OCI-LY3 (cell line): ENCODE measurements around the gene BCAT1.
"Not testable (repeated sequence)": the region's sequence is repeated elsewhere in the genome, so short reads cannot be mapped to it uniquely, and the experiment has no call there.

Source experiments
- H2AFZ ChIP-seq: fragments of 200-600, 300-600 bp; shearing (Covaris generic); 2 replicates; pipeline ENCODE4 v1.6.0; 2014; ENCODE audit warnings: antibody characterized with exemption, low read depth, low read length
- H3K27ac ChIP-seq: fragments of 200-600, 300-600 bp; sonication (generic); 2 replicates; pipeline ENCODE4 v1.5.1; 2014; ENCODE audit warnings: mild to moderate bottlenecking, low read length, moderate library complexity, mixed read lengths
- H3K27me3 ChIP-seq: fragments of 200-600, 300-600 bp; sonication (generic); 2 replicates; pipeline ENCODE4 v1.6.1; 2014; ENCODE audit warnings: low read depth, low read length, mixed read lengths
- H3K36me3 ChIP-seq: fragments of 200-600, 300-600 bp; sonication (generic); replicated peaks from 2 replicates; pipeline ENCODE3; 2014; ENCODE audit warnings: low read depth, low read length, mixed read lengths
- H3K4me1 ChIP-seq: fragments of 300-600, 200-600 bp; sonication (generic); 2 replicates; pipeline ENCODE4 v1.6.1; 2014; ENCODE audit warnings: low read length, mixed read lengths
- H3K4me2 ChIP-seq: fragments of 200-600, 300-600 bp; sonication (generic); 2 replicates; pipeline ENCODE4 v1.6.1; 2014; ENCODE audit warnings: low read length, mixed read lengths
- H3K4me3 ChIP-seq: fragments of 300-600, 200-600 bp; sonication (generic); 2 replicates; pipeline ENCODE4 v1.5.1; 2014; ENCODE audit warnings: antibody characterized with exemption, mild to moderate bottlenecking, low read length, moderate library complexity
- H3K79me2 ChIP-seq: fragments of 300-600, 200-600 bp; shearing (Covaris generic); 2 replicates; pipeline ENCODE4 v1.6.1; 2014; ENCODE audit warnings: mild to moderate bottlenecking, low read length, mixed read lengths
- H3K9ac ChIP-seq: fragments of 300-600, 200-600 bp; shearing (Covaris generic); 2 replicates; pipeline ENCODE4 v1.6.0; 2014; ENCODE audit warnings: mild to moderate bottlenecking, low read length, moderate library complexity
- H3K9me3 ChIP-seq: fragments of 200-600, 300-600 bp; shearing (Covaris generic); 2 replicates; pipeline ENCODE4 v1.6.1; 2014; ENCODE audit warnings: low read length, mixed read lengths; ENCODE audit not compliant: insufficient read depth
- H4K20me1 ChIP-seq: fragments of 200-600, 300-600 bp; sonication (generic); 2 replicates; pipeline ENCODE4 v1.6.1; 2016; ENCODE audit warnings: low read length, mixed read lengths; ENCODE audit not compliant: insufficient read depth
- EZH2phosphoT487 ChIP-seq: fragments of 200-600 bp; shearing (Covaris generic); IDR thresholded peaks from 2 replicates; pipeline ENCODE4 v1.6.1; 2018; ENCODE audit warnings: antibody characterized with exemption, mixed run types, low read depth
- TF ChIP-seq, protein P1 (sequence below): fragments of 200-600, 300-600 bp; sonication (generic); IDR thresholded peaks from 2 replicates; pipeline ENCODE4 v1.5.1; 2014; ENCODE audit warnings: antibody characterized with exemption, low read length, low read depth

Gene BCAT1

GRCh38 chr12:24960222-24960855 lies 11.4 kb upstream of the BCAT1 start:
- Histone ChIP-seq H3K79me2 (no peaks in the 10 kb centered on the region), H3K27me3 (no peaks in the 10 kb centered on the region), H3K4me1 (peaks cover 22% of the 10 kb centered on the region), H3K4me3 (peak overlapping the region; percentile 40), H3K9ac (peak overlapping the region; percentile 22; the same call in 1 of the 2 replicates), H2AFZ (peak overlapping the region; percentile 75), H3K36me3 (no peaks in the 10 kb centered on the region), H3K4me2 (peak overlapping the region; percentile 75), H4K20me1 (no peaks in the 10 kb centered on the region), H3K9me3 (no peaks in the 10 kb centered on the region), H3K27ac (peak overlapping the region; percentile 8; the same call in 1 of the 2 replicates)
- TF ChIP-seq EZH2phosphoT487, result no peak
- TF ChIP-seq, protein P1, sequence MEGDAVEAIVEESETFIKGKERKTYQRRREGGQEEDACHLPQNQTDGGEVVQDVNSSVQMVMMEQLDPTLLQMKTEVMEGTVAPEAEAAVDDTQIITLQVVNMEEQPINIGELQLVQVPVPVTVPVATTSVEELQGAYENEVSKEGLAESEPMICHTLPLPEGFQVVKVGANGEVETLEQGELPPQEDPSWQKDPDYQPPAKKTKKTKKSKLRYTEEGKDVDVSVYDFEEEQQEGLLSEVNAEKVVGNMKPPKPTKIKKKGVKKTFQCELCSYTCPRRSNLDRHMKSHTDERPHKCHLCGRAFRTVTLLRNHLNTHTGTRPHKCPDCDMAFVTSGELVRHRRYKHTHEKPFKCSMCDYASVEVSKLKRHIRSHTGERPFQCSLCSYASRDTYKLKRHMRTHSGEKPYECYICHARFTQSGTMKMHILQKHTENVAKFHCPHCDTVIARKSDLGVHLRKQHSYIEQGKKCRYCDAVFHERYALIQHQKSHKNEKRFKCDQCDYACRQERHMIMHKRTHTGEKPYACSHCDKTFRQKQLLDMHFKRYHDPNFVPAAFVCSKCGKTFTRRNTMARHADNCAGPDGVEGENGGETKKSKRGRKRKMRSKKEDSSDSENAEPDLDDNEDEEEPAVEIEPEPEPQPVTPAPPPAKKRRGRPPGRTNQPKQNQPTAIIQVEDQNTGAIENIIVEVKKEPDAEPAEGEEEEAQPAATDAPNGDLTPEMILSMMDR, result peak; percentile 93

GRCh38 chr12:24956351-24956750 lies 7.5 kb upstream of the BCAT1 start:
- not testable (repeated sequence) for H3K36me3 ChIP-seq, H3K27ac ChIP-seq, H3K27me3 ChIP-seq, H2AFZ ChIP-seq, H3K9ac ChIP-seq, H3K9me3 ChIP-seq, H3K4me3 ChIP-seq, H3K4me2 ChIP-seq, H4K20me1 ChIP-seq, H3K79me2 ChIP-seq
- peaks cover 57% of the 10 kb centered on the region for H3K4me1 ChIP-seq

DNA sequence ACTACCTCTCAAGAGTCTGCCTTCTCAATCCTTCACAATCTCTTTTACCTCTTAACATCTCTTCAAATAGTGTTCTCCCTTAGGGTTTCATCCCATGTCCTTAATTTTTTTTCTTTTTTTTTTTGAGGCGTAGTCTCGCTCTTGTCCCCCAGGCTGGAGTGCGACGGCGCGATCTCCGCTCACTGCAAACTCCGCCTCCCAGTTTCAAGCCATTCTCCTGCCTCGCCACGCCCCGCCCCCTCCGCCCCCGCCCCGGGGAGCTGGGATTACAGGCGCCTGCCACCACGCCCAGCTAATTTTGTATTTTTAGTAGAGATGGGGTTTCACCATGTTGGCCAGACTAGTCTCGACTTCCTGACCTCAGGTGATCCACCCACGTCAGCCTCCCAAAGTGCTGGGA lies 7.0 kb upstream of the BCAT1 start:
- no peaks in the 10 kb centered on the region; the same call in 1 of the 2 replicates for H3K79me2 ChIP-seq
- H4K20me1 ChIP-seq, result no peaks in the 10 kb centered on the region
- H3K36me3 ChIP-seq, result no peaks in the 10 kb centered on the region
- TF ChIP-seq, protein P1, result no peak
- TF ChIP-seq EZH2phosphoT487, result no peak
- no peak overlapping the region for H3K4me3 ChIP-seq
- peak overlapping the region; percentile 63 for H3K27ac ChIP-seq
- H2AFZ ChIP-seq, result peak overlapping the region; percentile 76; the same call in 1 of the 2 replicates
- peak overlapping the region; percentile 44 for H3K4me2 ChIP-seq
- H3K4me1 ChIP-seq, result peaks cover 62% of the 10 kb centered on the region
- peak overlapping the region; percentile 15; the same call in 1 of the 2 replicates for H3K9ac ChIP-seq
- H3K27me3 ChIP-seq, result no peaks in the 10 kb centered on the region
- H3K9me3 ChIP-seq, result no peaks in the 10 kb centered on the region

DNA sequence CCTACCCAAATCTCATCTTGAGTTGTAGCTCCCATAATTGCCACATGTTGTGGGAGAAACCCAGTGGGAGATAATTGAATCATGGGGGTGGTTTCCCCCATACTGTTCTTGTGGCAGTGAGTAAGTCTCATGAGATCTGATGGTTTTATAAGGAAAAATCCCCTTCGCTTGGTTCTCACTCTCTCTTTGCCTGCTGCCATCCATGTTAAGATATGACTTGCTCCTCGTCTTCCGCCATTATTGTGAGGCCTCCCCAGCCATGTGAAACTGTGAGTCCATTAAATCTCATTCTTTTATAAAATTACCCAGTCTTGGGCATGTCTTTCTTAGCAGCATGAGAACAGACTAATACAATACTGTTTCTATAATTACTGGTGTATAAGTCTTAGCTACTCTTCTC lies 6.5 kb upstream of the BCAT1 start:
- TF ChIP-seq EZH2phosphoT487, result no peak
- TF ChIP-seq, protein P1, result no peak
- Histone ChIP-seq H3K27me3 (no peaks in the 10 kb centered on the region), H2AFZ (peak overlapping the region; percentile 76)

More for the DNA sequence above, 6.5 kb upstream of the BCAT1 start:
- Histone ChIP-seq H3K4me1 (peaks cover 63% of the 10 kb centered on the region), H4K20me1 (no peaks in the 10 kb centered on the region), H3K36me3 (no peaks in the 10 kb centered on the region), H3K4me3 (no peak overlapping the region), H3K4me2 (peak overlapping the region; percentile 44), H3K9me3 (no peaks in the 10 kb centered on the region), H3K27ac (peak overlapping the region; percentile 63), H3K79me2 (peaks cover 3% of the 10 kb centered on the region; the same call in 1 of the 2 replicates), H3K9ac (peak overlapping the region; percentile 15; the same call in 1 of the 2 replicates)
